GM18520 (cell line): ENCODE results near the gene OR2T27.
"Not testable (repeated sequence)": the region's sequence is repeated elsewhere in the genome, so short reads cannot be mapped to it uniquely, and the experiment has no call there.

Experiments used
- ATAC-seq: cut with Tn5 transposase; IDR thresholded peaks from one replicate; pipeline ENCODE4 v1.9.1; 2021; ENCODE audit not compliant: unreplicated experiment

The OR2T27 gene

GRCh38 chr1:248641583-248641982, 13.7 kb downstream of the OR2T27 start:
- ATAC-seq, result not testable (repeated sequence)

GRCh38 chr1:248640906-248641305, 14.4 kb downstream of the OR2T27 start:
- peak; percentile 36 for ATAC-seq

DNA sequence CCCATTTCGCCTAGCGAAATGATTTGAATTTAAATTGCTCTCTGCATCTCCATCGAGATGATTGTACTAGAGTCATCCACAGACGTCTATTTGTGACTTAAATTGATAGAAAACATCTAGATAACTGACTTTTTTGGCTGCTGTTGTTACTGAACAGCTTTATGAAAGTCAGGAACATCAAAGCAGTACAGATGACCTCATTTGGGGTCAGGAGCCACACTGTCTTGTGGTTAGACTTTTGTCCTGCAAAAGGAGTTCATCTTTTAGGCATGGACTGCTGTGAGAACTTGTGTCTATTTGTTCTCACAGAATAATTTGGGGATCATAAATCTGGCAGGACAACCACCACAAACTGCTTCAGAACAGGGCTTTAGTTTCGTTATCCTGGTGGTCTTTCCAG, 15.7 kb downstream of the OR2T27 start:
- peak; percentile 23 for ATAC-seq

GRCh38 chr1:248636612-248637011, 18.7 kb downstream of the OR2T27 start:
- not testable (repeated sequence) for ATAC-seq

DNA sequence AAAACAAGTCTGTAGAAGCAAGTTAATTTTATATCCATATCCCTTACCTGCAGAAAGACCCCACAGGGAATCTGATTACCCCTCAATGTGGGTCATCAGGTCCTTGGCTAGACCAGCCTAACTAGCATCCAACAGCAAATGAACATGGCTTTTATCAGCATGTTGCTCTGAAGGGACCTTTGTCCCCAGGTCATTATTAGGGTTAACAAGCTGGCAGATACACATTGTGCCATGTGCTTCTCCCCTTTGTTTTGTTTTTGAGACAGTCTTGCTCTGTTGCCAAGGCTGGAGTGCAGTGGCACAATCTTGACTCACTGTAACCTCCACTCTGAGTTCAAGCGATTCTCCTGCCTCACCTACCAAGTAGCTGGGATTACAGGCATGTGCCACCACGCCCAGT, 20.3 kb downstream of the OR2T27 start, which contains the start of gene OR2T11:
Gene OR2T11, minus strand, starts transcription at position 101 of the 400 bp plus-strand sequence. CDS start 7,963 bp downstream, outside the sequence.
- not testable (repeated sequence) for ATAC-seq

- ATAC-seq, result no peak
These were observed 23.8 kb downstream of the OR2T27 start for GRCh38 chr1:248631354-248632008.

DNA sequence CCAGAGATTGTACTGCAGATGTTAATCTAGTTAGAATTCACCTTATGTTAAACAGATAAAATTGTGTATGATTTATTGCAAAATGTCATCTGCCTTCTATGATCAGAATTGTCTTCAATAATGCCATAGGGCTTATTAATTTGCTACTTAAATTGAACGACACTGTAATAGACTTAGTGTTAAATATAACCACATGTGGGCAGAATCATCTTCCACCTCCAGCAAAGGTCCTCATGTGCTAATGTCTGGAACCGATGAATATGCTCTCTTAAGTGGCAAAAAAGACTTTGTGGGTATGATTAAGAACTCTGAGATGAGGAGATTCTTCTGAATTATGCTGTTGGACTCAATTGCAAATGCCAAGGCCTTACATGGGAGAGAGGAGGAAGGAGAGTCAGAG, 24.8 kb downstream of the OR2T27 start:
- no peak for ATAC-seq

GRCh38 chr1:248627971-248628844, 27.1 kb downstream of the OR2T27 start:
- ATAC-seq, result no peak

- ATAC-seq, result no peak
These were observed 29.4 kb downstream of the OR2T27 start for GRCh38 chr1:248625971-248626370.

GRCh38 chr1:248625166-248625565, 30.2 kb downstream of the OR2T27 start:
- no peak for ATAC-seq

GRCh38 chr1:248622570-248623001, 32.7 kb downstream of the OR2T27 start:
- no peak for ATAC-seq

- no peak for ATAC-seq
These were observed 33.6 kb downstream of the OR2T27 start for GRCh38 chr1:248621770-248622169.

GRCh38 chr1:248618878-248619277, 36.5 kb downstream of the OR2T27 start:
- ATAC-seq, result no peak

DNA sequence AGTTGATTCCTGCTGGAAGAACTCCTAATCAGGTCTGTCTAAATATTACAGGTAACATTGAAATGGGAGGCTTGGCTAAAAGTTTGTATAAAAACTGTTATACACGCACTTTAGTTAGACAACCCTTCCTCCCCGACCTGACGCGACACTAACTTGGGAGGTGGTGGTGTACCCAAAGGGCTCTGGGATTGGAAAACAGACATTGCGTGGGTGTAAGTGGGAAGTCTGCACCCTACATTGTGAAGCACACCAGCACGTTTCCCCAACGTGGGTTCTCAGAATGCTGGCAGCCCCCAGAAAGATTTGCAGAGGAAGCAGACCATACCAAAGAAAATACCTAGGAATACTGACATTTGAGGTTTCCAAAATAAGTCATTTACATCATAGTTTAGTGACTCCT, 37.2 kb downstream of the OR2T27 start:
- no peak for ATAC-seq

- ATAC-seq, result no peak
These were observed 41.6 kb downstream of the OR2T27 start for GRCh38 chr1:248613742-248614141.

GRCh38 chr1:248611883-248612414, 43.4 kb downstream of the OR2T27 start:
- no peak for ATAC-seq

DNA sequence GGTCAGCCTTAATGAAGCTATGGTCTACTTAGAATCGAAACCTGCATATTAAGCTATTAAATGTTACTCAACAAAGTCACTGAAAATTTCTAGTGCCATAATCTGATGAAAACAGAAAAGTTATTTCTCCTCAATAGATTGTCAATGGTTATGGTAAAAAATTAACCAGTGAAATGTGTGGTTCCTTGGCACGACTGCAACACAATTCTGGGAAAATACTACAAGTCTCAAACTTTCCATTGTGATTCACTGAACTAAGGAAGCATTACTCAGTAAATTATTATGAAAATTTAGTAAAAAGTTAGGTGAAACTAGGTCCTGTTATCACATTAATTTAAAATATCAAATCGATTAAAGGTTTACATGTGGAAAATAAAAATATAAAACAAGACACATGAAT, 45.0 kb downstream of the OR2T27 start:
- no peak for ATAC-seq
